ENCODE measurements around the gene VASH2.
"Not testable (repeated sequence)": the region's sequence is repeated elsewhere in the genome, so short reads cannot be mapped to it uniquely, and the experiment has no call there.

The VASH2 gene

GRCh38 chr1:212982430-212983152 is 32.2 kb downstream of the VASH2 start:
- Histone ChIP-seq H3K27me3 (ENCODE audit: insufficient read depth, insufficient read length) (no peaks in the 10 kb centered on the region), H3K36me3 (ENCODE audit: insufficient read depth, insufficient read length, low read length) (peaks cover 59% of the 10 kb centered on the region), H3K4me3 (ENCODE audit: insufficient read length, low read depth) (no peak overlapping the region), H3K9me3 (ENCODE audit: insufficient read depth, low read length) (no peaks in the 10 kb centered on the region), H3K9ac (ENCODE audit: insufficient read length, low read depth) (no peak overlapping the region), H3K4me1 (ENCODE audit: insufficient read depth, insufficient read length) (peaks cover 12% of the 10 kb centered on the region)
- TF ChIP-seq ZNF274 (IDR thresholded peaks at IDR 0.05; ENCODE audit: low read depth, low read length) (no peak), SUZ12 (IDR thresholded peaks at IDR 0.05; ENCODE audit: extremely low read depth, insufficient read depth, insufficient read length) (no peak), YY1 (IDR thresholded peaks at IDR 0.05; ENCODE audit: insufficient read depth, insufficient read length) (no peak)
- no peak for DNase-seq (ENCODE audit: low read depth, low spot score)

- DNase-seq (ENCODE audit: low read depth, low spot score), result no peak
- H3K4me1 ChIP-seq (ENCODE audit: insufficient read depth, insufficient read length), result peaks cover 12% of the 10 kb centered on the region
- peaks cover 53% of the 10 kb centered on the region for H3K36me3 ChIP-seq (ENCODE audit: insufficient read depth, insufficient read length, low read length)
- no peak overlapping the region for H3K4me3 ChIP-seq (ENCODE audit: insufficient read length, low read depth)
- H3K9me3 ChIP-seq (ENCODE audit: insufficient read depth, low read length), result no peaks in the 10 kb centered on the region
- H3K27me3 ChIP-seq (ENCODE audit: insufficient read depth, insufficient read length), result no peaks in the 10 kb centered on the region
- TF ChIP-seq SUZ12 (IDR thresholded peaks at IDR 0.05; ENCODE audit: extremely low read depth, insufficient read depth, insufficient read length) (no peak), YY1 (IDR thresholded peaks at IDR 0.05; ENCODE audit: insufficient read depth, insufficient read length) (no peak), ZNF274 (IDR thresholded peaks at IDR 0.05; ENCODE audit: low read depth, low read length) (no peak)
- no peak overlapping the region for H3K9ac ChIP-seq (ENCODE audit: insufficient read length, low read depth)
These were observed 33.1 kb downstream of the VASH2 start for GRCh38 chr1:212983482-212983881.

GRCh38 chr1:212984522-212985291 is 34.4 kb downstream of the VASH2 start:
- no peak overlapping the region for H3K9ac ChIP-seq (ENCODE audit: insufficient read length, low read depth)

GRCh38 chr1:212986551-212986950 is 36.2 kb downstream of the VASH2 start:
- H3K36me3 ChIP-seq (ENCODE audit: insufficient read depth, insufficient read length, low read length), result peaks cover 46% of the 10 kb centered on the region
- no peak overlapping the region for H3K9ac ChIP-seq (ENCODE audit: insufficient read length, low read depth)

More at GRCh38 chr1:212984522-212985291, 34.4 kb downstream of the VASH2 start:
- no peak overlapping the region for H3K4me3 ChIP-seq (ENCODE audit: insufficient read length, low read depth)
- no peaks in the 10 kb centered on the region for H3K9me3 ChIP-seq (ENCODE audit: insufficient read depth, low read length)
- H3K27me3 ChIP-seq (ENCODE audit: insufficient read depth, insufficient read length), result no peaks in the 10 kb centered on the region
- TF ChIP-seq YY1 (IDR thresholded peaks at IDR 0.05; ENCODE audit: insufficient read depth, insufficient read length) (no peak), SUZ12 (IDR thresholded peaks at IDR 0.05; ENCODE audit: extremely low read depth, insufficient read depth, insufficient read length) (no peak), ZNF274 (IDR thresholded peaks at IDR 0.05; ENCODE audit: low read depth, low read length) (no peak)
- peaks cover 12% of the 10 kb centered on the region for H3K4me1 ChIP-seq (ENCODE audit: insufficient read depth, insufficient read length)
- no peak for DNase-seq (ENCODE audit: low read depth, low spot score)
- peaks cover 50% of the 10 kb centered on the region for H3K36me3 ChIP-seq (ENCODE audit: insufficient read depth, insufficient read length, low read length)

GRCh38 chr1:212987702-212988322 is 37.5 kb downstream of the VASH2 start:
- H3K27me3 ChIP-seq (ENCODE audit: insufficient read depth, insufficient read length), result no peaks in the 10 kb centered on the region
- no peak overlapping the region for H3K4me3 ChIP-seq (ENCODE audit: insufficient read length, low read depth)
- no peaks in the 10 kb centered on the region for H3K9me3 ChIP-seq (ENCODE audit: insufficient read depth, low read length)
- H3K4me1 ChIP-seq (ENCODE audit: insufficient read depth, insufficient read length), result no peaks in the 10 kb centered on the region
- no peak for DNase-seq (ENCODE audit: low read depth, low spot score)
- TF ChIP-seq YY1 (IDR thresholded peaks at IDR 0.05; ENCODE audit: insufficient read depth, insufficient read length) (no peak), ZNF274 (IDR thresholded peaks at IDR 0.05; ENCODE audit: low read depth, low read length) (no peak), SUZ12 (IDR thresholded peaks at IDR 0.05; ENCODE audit: extremely low read depth, insufficient read depth, insufficient read length) (no peak)
- H3K9ac ChIP-seq (ENCODE audit: insufficient read length, low read depth), result no peak overlapping the region
- H3K36me3 ChIP-seq (ENCODE audit: insufficient read depth, insufficient read length, low read length), result peaks cover 49% of the 10 kb centered on the region

More at GRCh38 chr1:212986551-212986950, 36.2 kb downstream of the VASH2 start:
- DNase-seq (ENCODE audit: low read depth, low spot score), result no peak
- peaks cover 6% of the 10 kb centered on the region for H3K4me1 ChIP-seq (ENCODE audit: insufficient read depth, insufficient read length)
- H3K27me3 ChIP-seq (ENCODE audit: insufficient read depth, insufficient read length), result no peaks in the 10 kb centered on the region
- H3K9me3 ChIP-seq (ENCODE audit: insufficient read depth, low read length), result no peaks in the 10 kb centered on the region
- TF ChIP-seq ZNF274 (IDR thresholded peaks at IDR 0.05; ENCODE audit: low read depth, low read length) (no peak), SUZ12 (IDR thresholded peaks at IDR 0.05; ENCODE audit: extremely low read depth, insufficient read depth, insufficient read length) (no peak), YY1 (IDR thresholded peaks at IDR 0.05; ENCODE audit: insufficient read depth, insufficient read length) (no peak)
- no peak overlapping the region for H3K4me3 ChIP-seq (ENCODE audit: insufficient read length, low read depth)

- H3K27me3 ChIP-seq (ENCODE audit: insufficient read depth, insufficient read length), result no peaks in the 10 kb centered on the region
- no peak for TF ChIP-seq ZNF274 (IDR thresholded peaks at IDR 0.05; ENCODE audit: low read depth, low read length)
These were observed 39.9 kb downstream of the VASH2 start for GRCh38 chr1:212990276-212990675.

GRCh38 chr1:212993960-212994359 is 43.6 kb downstream of the VASH2 start:
- not testable (repeated sequence) for H3K9ac ChIP-seq (ENCODE audit: insufficient read length, low read depth); H3K4me1 ChIP-seq (ENCODE audit: insufficient read depth, insufficient read length); H3K27me3 ChIP-seq (ENCODE audit: insufficient read depth, insufficient read length); DNase-seq (ENCODE audit: low read depth, low spot score); H3K9me3 ChIP-seq (ENCODE audit: insufficient read depth, low read length); H3K4me3 ChIP-seq (ENCODE audit: insufficient read length, low read depth)
- H3K36me3 ChIP-seq (ENCODE audit: insufficient read depth, insufficient read length, low read length), result peaks cover 57% of the 10 kb centered on the region

More at GRCh38 chr1:212990276-212990675, 39.9 kb downstream of the VASH2 start:
- Histone ChIP-seq H3K9me3 (ENCODE audit: insufficient read depth, low read length) (no peaks in the 10 kb centered on the region), H3K4me1 (ENCODE audit: insufficient read depth, insufficient read length) (no peaks in the 10 kb centered on the region), H3K4me3 (ENCODE audit: insufficient read length, low read depth) (no peak overlapping the region), H3K9ac (ENCODE audit: insufficient read length, low read depth) (no peak overlapping the region), H3K36me3 (ENCODE audit: insufficient read depth, insufficient read length, low read length) (peaks cover 52% of the 10 kb centered on the region)
- DNase-seq (ENCODE audit: low read depth, low spot score), result no peak
